Keratinocyte (primary cell): ENCODE results near the gene COPG2. TPM values are rescaled to one million over a fixed set of nuclear protein-coding genes. Genes with fewer than 3 reads are reported as not detected.

Experiments used
- DNase-seq: peaks from one replicate; pipeline ENCODE4 v3.0.0-alpha.2; 2011; ENCODE audit warnings: low read depth, missing footprints, low spot score
- FAIRE-seq: peaks from 2 replicates; lab custom pipeline; 2011; peaks lifted over from hg19 to GRCh38; lab: Jason Lieb, UNC
- H2AFZ ChIP-seq: 2 replicates; pipeline ENCODE4 v1.6.0; 2012; ENCODE audit warnings: low read length, control low read depth, inconsistent platforms; ENCODE audit not compliant: control insufficient read depth
- H3K27ac ChIP-seq: 2 replicates; pipeline ENCODE4 v1.5.1; 2011; ENCODE audit warnings: low read length; ENCODE audit not compliant: control insufficient read depth, insufficient read depth
- H3K27me3 ChIP-seq: 3 replicates; pipeline ENCODE4 v1.6.0; 2011; ENCODE audit warnings: low read length; ENCODE audit not compliant: control insufficient read depth, insufficient read depth; ENCODE audit errors: extremely low read depth
- H3K36me3 ChIP-seq, 2 experiments: 2 replicates in 1 of 2; 3 replicates in 1 of 2; pipeline ENCODE4 v1.5.1; 2011; ENCODE audit warnings: low read length in 2 of 2, mild to moderate bottlenecking in 1 of 2; ENCODE audit not compliant: control insufficient read depth in 2 of 2, insufficient read depth in 2 of 2; ENCODE audit errors: extremely low read depth in 1 of 2
- H3K4me1 ChIP-seq: 3 replicates; pipeline ENCODE4 v1.5.1; 2011; ENCODE audit warnings: low read length; ENCODE audit not compliant: control insufficient read depth, insufficient read depth; ENCODE audit errors: extremely low read depth
- H3K4me2 ChIP-seq: 3 replicates; pipeline ENCODE4 v1.6.0; 2011; ENCODE audit warnings: low read depth, low read length; ENCODE audit not compliant: control insufficient read depth, insufficient read depth; ENCODE audit errors: extremely low read depth
- H3K4me3 ChIP-seq, 3 experiments: fragments of 200-600 bp in 1 of 3; sonication (generic) in 1 of 3; 2 replicates in 2 of 3; 3 replicates in 1 of 3; pipeline ENCODE4 v1.5.1; 2011 to 2016; ENCODE audit warnings: low read length in 3 of 3, mild to moderate bottlenecking in 3 of 3, control low read depth in 2 of 3, inconsistent platforms in 1 of 3, low read depth in 1 of 3, mixed read lengths in 1 of 3, mixed run types in 1 of 3, moderate library complexity in 1 of 3; ENCODE audit not compliant: control insufficient read depth in 2 of 3, insufficient read depth in 2 of 3; ENCODE audit errors: extremely low read depth in 1 of 3
- H3K79me2 ChIP-seq: 2 replicates; pipeline ENCODE4 v1.6.0; 2012; ENCODE audit warnings: low read length; ENCODE audit not compliant: control insufficient read depth, insufficient read depth
- H3K9ac ChIP-seq: 3 replicates; pipeline ENCODE4 v1.6.0; 2011; ENCODE audit warnings: low read length; ENCODE audit not compliant: control insufficient read depth, insufficient read depth; ENCODE audit errors: extremely low read depth
- H3K9me1 ChIP-seq: 3 replicates; pipeline ENCODE4 v1.6.0; 2011; ENCODE audit warnings: low read length; ENCODE audit not compliant: control insufficient read depth, insufficient read depth; ENCODE audit errors: extremely low read depth
- H3K9me3 ChIP-seq: 2 replicates; pipeline ENCODE4 v1.5.1; 2012; ENCODE audit warnings: low read depth, low read length; ENCODE audit not compliant: control insufficient read depth
- H4K20me1 ChIP-seq: 3 replicates; pipeline ENCODE4 v1.6.0; 2011; ENCODE audit warnings: low read length; ENCODE audit not compliant: control insufficient read depth, insufficient read depth; ENCODE audit errors: extremely low read depth
- EZH2 ChIP-seq: IDR thresholded peaks from one replicate; pipeline ENCODE4 v1.6.1; 2012; ENCODE audit warnings: inconsistent platforms, mild to moderate bottlenecking, low read length, moderate library complexity
- dilution Hi-C: fragments of 300-500 bp; cut with MboI; formaldehyde crosslinking; loops from one replicate; pipeline ENCODE4 v1.7.0; 2020; ENCODE audit warnings: low sequenced_read_pairs; ENCODE audit not compliant: extremely low pct_ligation_motif_present
- polyA plus RNA-seq, 5 experiments: library from polyadenylated mRNA; depleted of rRNA in 3 of 5; stranded (reverse) in 3 of 5; stranded (forward) in 1 of 5; unstranded in 1 of 5; fragments of >200 nt; gene quantifications; 1 replicate in 1 of 5; 2 replicates in 3 of 5; 3 replicates in 1 of 5; pipeline versions ENCODE4 v1.2.1 to v1.2.3, GENCODE V29; 2011 to 2012; ENCODE audit warnings: missing spikeins in 2 of 5, low read depth in 1 of 5, low replicate concordance in 1 of 5
- TF ChIP-seq, protein P1 (sequence below), 3 experiments: IDR thresholded peaks in 1 of 3; conservative IDR thresholded peaks in 1 of 3; optimal IDR thresholded peaks in 1 of 3; 2 replicates in 2 of 3; 3 replicates in 1 of 3; pipeline versions ENCODE3 to v1.5.1; 2011; ENCODE audit warnings: low read length in 3 of 3, mild to moderate bottlenecking in 3 of 3, moderate library complexity in 2 of 3, control low read depth in 1 of 3, inconsistent platforms in 1 of 3; ENCODE audit not compliant: insufficient read depth in 2 of 3; ENCODE audit errors: extremely low read depth in 1 of 3

COPG2 gene
- polyA plus RNA-seq, 1 donor (not counting 4 experiments of a cell fraction or from before 2014, with no cell fraction given): 38.8 TPM

DNA sequence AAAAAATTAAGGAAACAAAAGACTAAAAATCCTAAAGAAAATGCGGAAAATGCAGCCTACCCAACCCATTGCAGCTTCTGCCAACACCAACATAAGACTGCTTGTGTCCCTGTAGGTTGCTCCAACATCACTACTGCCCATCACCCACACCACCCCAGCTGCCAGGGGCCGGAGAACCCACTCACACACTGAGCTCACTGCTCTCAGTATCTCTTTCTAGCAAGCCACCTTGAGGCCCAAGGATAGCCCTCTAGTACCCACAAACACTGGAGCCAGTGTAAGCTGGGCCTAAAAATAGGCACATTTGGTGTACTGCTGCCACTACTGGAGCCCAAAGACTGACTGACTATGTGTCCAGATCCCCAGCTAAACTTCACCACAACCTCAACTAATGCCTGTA is 109.4 kb downstream of the COPG2 start:
- no peaks in the 10 kb centered on the region for H3K27me3 ChIP-seq
- no peaks in the 10 kb centered on the region for H3K36me3 ChIP-seq
- H3K4me3 ChIP-seq: no peak overlapping the region
- H3K79me2 ChIP-seq: no peaks in the 10 kb centered on the region
- dilution Hi-C loops: no loop called here
- TF ChIP-seq, protein P1, sequence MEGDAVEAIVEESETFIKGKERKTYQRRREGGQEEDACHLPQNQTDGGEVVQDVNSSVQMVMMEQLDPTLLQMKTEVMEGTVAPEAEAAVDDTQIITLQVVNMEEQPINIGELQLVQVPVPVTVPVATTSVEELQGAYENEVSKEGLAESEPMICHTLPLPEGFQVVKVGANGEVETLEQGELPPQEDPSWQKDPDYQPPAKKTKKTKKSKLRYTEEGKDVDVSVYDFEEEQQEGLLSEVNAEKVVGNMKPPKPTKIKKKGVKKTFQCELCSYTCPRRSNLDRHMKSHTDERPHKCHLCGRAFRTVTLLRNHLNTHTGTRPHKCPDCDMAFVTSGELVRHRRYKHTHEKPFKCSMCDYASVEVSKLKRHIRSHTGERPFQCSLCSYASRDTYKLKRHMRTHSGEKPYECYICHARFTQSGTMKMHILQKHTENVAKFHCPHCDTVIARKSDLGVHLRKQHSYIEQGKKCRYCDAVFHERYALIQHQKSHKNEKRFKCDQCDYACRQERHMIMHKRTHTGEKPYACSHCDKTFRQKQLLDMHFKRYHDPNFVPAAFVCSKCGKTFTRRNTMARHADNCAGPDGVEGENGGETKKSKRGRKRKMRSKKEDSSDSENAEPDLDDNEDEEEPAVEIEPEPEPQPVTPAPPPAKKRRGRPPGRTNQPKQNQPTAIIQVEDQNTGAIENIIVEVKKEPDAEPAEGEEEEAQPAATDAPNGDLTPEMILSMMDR (optimal IDR thresholded peaks at IDR 0.05 in 1 of 3, IDR thresholded peaks at IDR 0.05 in 1 of 3, conservative IDR thresholded peaks at IDR 0.05 in 1 of 3; ENCODE audit: extremely low read depth in 1 of 3, insufficient read depth in 2 of 3, low read length in 3 of 3): no peak
- TF ChIP-seq EZH2: no peak
- DNase-seq: no peak
- no peak overlapping the region for H2AFZ ChIP-seq
- no peak overlapping the region for H3K9ac ChIP-seq
- H4K20me1 ChIP-seq: no peaks in the 10 kb centered on the region
- no peaks in the 10 kb centered on the region for H3K4me1 ChIP-seq
- FAIRE-seq: no peak
- H3K9me1 ChIP-seq: no peaks in the 10 kb centered on the region
- H3K4me2 ChIP-seq: no peak overlapping the region
- H3K27ac ChIP-seq: no peak overlapping the region
- no peaks in the 10 kb centered on the region for H3K9me3 ChIP-seq

DNA sequence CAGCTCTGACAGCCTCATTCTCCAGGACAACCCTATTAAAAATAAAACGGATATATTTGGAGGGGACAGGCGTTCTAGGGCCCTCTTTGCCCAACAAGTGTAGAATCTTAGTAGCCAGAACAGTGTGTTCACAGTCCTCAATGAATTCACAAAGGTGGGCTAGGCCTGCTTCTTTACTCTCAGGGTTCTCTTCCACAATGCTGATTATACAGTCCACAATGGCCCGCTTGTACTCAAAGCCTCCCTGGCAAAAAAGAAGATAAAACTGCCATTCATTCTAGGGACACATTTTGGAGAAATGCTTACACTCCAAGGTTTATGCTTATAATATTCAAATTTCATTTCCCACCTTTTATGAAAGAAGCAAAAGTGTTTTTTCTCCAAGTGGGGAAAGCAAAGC is 114.1 kb downstream of the COPG2 start:
- Histone ChIP-seq H3K9me3 (no peaks in the 10 kb centered on the region), H3K27ac (no peak overlapping the region), H4K20me1 (no peaks in the 10 kb centered on the region), H3K9me1 (no peaks in the 10 kb centered on the region), H3K4me1 (no peaks in the 10 kb centered on the region), H2AFZ (no peak overlapping the region), H3K27me3 (no peaks in the 10 kb centered on the region), H3K36me3 (no peaks in the 10 kb centered on the region), H3K79me2 (no peaks in the 10 kb centered on the region), H3K4me3 (no peak overlapping the region), H3K9ac (no peak overlapping the region), H3K4me2 (no peak overlapping the region)
- FAIRE-seq (no peak), DNase-seq (no peak)
- dilution Hi-C loops: no loop called here
- TF ChIP-seq EZH2: no peak

DNA sequence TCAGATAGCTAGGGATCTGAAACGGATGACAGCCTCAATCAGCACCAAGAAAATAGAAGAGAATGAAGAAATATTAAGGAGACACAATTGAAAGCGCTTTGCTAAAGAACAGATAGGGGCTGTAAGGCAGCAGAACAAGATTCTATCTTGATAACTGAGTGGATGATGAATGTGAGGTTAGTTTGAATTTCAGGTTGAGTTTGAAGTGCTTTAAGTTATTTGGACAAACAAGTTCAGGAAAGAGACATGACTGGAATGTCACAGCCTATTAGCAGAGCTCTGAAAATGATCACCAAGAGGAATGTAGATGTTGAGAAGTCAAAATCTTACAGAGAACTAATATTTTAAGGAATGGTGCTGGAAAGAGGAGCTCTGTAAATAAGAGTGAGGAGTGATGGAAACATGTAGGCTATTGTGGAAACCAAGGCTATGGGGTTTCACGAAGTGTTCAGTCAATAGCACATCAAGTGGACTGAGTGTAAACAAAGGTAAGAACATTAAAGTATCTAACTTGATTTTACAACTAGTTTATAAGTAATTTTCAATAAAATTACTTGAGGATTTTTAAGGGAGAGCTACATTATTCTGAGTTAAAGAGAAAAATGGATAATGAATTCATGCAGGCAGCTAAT is 115.0 kb downstream of the COPG2 start:
- no peak for FAIRE-seq
- no peaks in the 10 kb centered on the region for H3K4me1 ChIP-seq
- dilution Hi-C loops: no loop called here

More for the DNA sequence above, 115.0 kb downstream of the COPG2 start:
- H4K20me1 ChIP-seq: no peaks in the 10 kb centered on the region
- no peak overlapping the region for H3K9ac ChIP-seq
- no peak overlapping the region for H3K4me3 ChIP-seq
- TF ChIP-seq EZH2: no peak
- TF ChIP-seq, protein P1 (optimal IDR thresholded peaks at IDR 0.05 in 1 of 3, IDR thresholded peaks at IDR 0.05 in 1 of 3, conservative IDR thresholded peaks at IDR 0.05 in 1 of 3; ENCODE audit: extremely low read depth in 1 of 3, insufficient read depth in 2 of 3, low read length in 3 of 3): no peak
- no peak for DNase-seq
- H3K4me2 ChIP-seq: no peak overlapping the region
- H3K9me3 ChIP-seq: no peaks in the 10 kb centered on the region
- H3K27ac ChIP-seq: no peak overlapping the region
- H3K36me3 ChIP-seq: no peaks in the 10 kb centered on the region
- no peaks in the 10 kb centered on the region for H3K79me2 ChIP-seq
- no peak overlapping the region for H2AFZ ChIP-seq
- no peaks in the 10 kb centered on the region for H3K9me1 ChIP-seq
- no peaks in the 10 kb centered on the region for H3K27me3 ChIP-seq
